GM23338 (cell line): ENCODE data around the gene CRKL. TPM values are rescaled to one million over a fixed set of nuclear protein-coding genes. Genes with fewer than 3 reads are reported as not detected.

Experiments used
- ATAC-seq: fragments of 200-7000 bp; cut with Tn5 transposase; 3 replicates; pipeline ENCODE4 v1.9.1; 2020
- DNase-seq: peaks from one replicate; pipeline ENCODE4 v3.0.0-alpha.2; 2015; ENCODE audit warnings: low spot score
- H2AFZ ChIP-seq: fragments of 200-600 bp; sonication (generic); 2 replicates; pipeline ENCODE4 v1.8.0; 2016; ENCODE audit warnings: antibody characterized with exemption, mild to moderate bottlenecking, moderate library complexity
- H3F3A ChIP-seq: fragments of 200-600 bp; sonication (generic); replicated peaks from 2 replicates; pipeline ENCODE4 v1.8.0; 2017; ENCODE audit warnings: antibody characterized with exemption, mixed run types, low read depth
- H3K27ac ChIP-seq: fragments of 200-600 bp; sonication (generic); 2 replicates; pipeline ENCODE4 v1.6.1; 2016; ENCODE audit warnings: low read depth
- H3K27me3 ChIP-seq: fragments of 200-600 bp; sonication (generic); 2 replicates; pipeline ENCODE4 v1.8.0; 2016; ENCODE audit warnings: mild to moderate bottlenecking, mixed run types, moderate library complexity; ENCODE audit not compliant: insufficient read depth
- H3K36me3 ChIP-seq: fragments of 200-600 bp; sonication (generic); 2 replicates; pipeline ENCODE4 v1.8.0; 2016; ENCODE audit warnings: mild to moderate bottlenecking; ENCODE audit not compliant: insufficient read depth
- H3K4me1 ChIP-seq: fragments of 200-600 bp; sonication (generic); 2 replicates; pipeline ENCODE4 v1.8.0; 2016; ENCODE audit warnings: mild to moderate bottlenecking, moderate library complexity; ENCODE audit not compliant: insufficient read depth
- H3K4me2 ChIP-seq: fragments of 200-600 bp; sonication (generic); 2 replicates; pipeline ENCODE4 v1.7.1; 2017; ENCODE audit warnings: mixed run types
- H3K4me3 ChIP-seq: fragments of 200-600 bp; sonication (generic); 2 replicates; pipeline ENCODE4 v1.6.1; 2016; ENCODE audit warnings: mixed run types
- H3K79me2 ChIP-seq: fragments of 200-600 bp; sonication (generic); replicated peaks from 2 replicates; pipeline ENCODE4 v1.8.0; 2017; ENCODE audit warnings: mild to moderate bottlenecking; ENCODE audit not compliant: insufficient read depth
- H3K9me2 ChIP-seq: fragments of 200-600 bp; sonication (generic); 2 replicates; pipeline ENCODE4 v1.8.0; 2017; ENCODE audit not compliant: insufficient read depth
- H4K20me1 ChIP-seq: fragments of 200-600 bp; sonication (generic); replicated peaks from 2 replicates; pipeline ENCODE4 v1.8.0; 2017; ENCODE audit warnings: mild to moderate bottlenecking; ENCODE audit not compliant: insufficient read depth
- H3K27ac Mint-ChIP-seq: 2 replicates; pipeline ENCODE4 v1.8.0; 2020; ENCODE audit warnings: inconsistent platforms, mild to moderate bottlenecking, moderate library complexity, mixed read lengths
- H3K27me3 Mint-ChIP-seq: 3 replicates; pipeline ENCODE4 v1.8.0; 2022; ENCODE audit warnings: low read depth, mild to moderate bottlenecking, moderate library complexity, mixed read lengths, inconsistent platforms; ENCODE audit not compliant: insufficient read depth, poor library complexity
- H3K36me3 Mint-ChIP-seq: 3 replicates; pipeline ENCODE4 v1.8.0; 2021; ENCODE audit warnings: low read depth, mild to moderate bottlenecking, inconsistent platforms, moderate library complexity, mixed read lengths
- H3K4me1 Mint-ChIP-seq: 3 replicates; pipeline ENCODE4 v1.8.0; 2020; ENCODE audit warnings: mild to moderate bottlenecking, inconsistent platforms, mixed read lengths
- H3K4me3 Mint-ChIP-seq: 3 replicates; pipeline ENCODE4 v1.8.0; 2021; ENCODE audit warnings: moderate library complexity, mild to moderate bottlenecking, inconsistent platforms, mixed read lengths
- H3K9me3 Mint-ChIP-seq: 3 replicates; pipeline ENCODE4 v1.8.0; 2020; ENCODE audit warnings: moderate library complexity, mild to moderate bottlenecking, inconsistent platforms, mixed read lengths
- CREB1 ChIP-seq: fragments of 250-450 bp; sonication (Bioruptor Pico); IDR thresholded peaks from 2 replicates; pipeline ENCODE4 v1.5.0; 2020; ENCODE audit warnings: low read depth, mild to moderate bottlenecking, moderate library complexity
- ETS1 ChIP-seq: IDR thresholded peaks from 2 replicates; pipeline ENCODE4 v1.6.1; 2016; ENCODE audit warnings: antibody characterized with exemption
- EZH2 ChIP-seq: fragments of 200-600 bp; sonication (generic); IDR thresholded peaks from one replicate; pipeline ENCODE4 v1.8.0; 2017; ENCODE audit warnings: antibody characterized with exemption, mild to moderate bottlenecking, low read depth; ENCODE audit not compliant: unreplicated experiment
- EZH2phosphoT487 ChIP-seq: fragments of 200-600 bp; sonication (generic); IDR thresholded peaks from one replicate; pipeline ENCODE4 v1.8.1; 2018; ENCODE audit warnings: antibody characterized with exemption; ENCODE audit not compliant: unreplicated experiment
- JUNB ChIP-seq: IDR thresholded peaks from one replicate; pipeline ENCODE4 v1.6.1; 2016; ENCODE audit warnings: antibody characterized with exemption; ENCODE audit not compliant: unreplicated experiment
- NANOG ChIP-seq: IDR thresholded peaks from 2 replicates; pipeline ENCODE4 v1.6.1; 2016; ENCODE audit warnings: antibody characterized with exemption, borderline replicate concordance
- POLR2AphosphoS5 ChIP-seq: IDR thresholded peaks from 2 replicates; pipeline ENCODE4 v1.6.1; 2016; ENCODE audit warnings: antibody characterized with exemption, low read depth
- STAT1 ChIP-seq: IDR thresholded peaks from one replicate; pipeline ENCODE4 v1.6.1; 2016; ENCODE audit warnings: antibody characterized with exemption; ENCODE audit not compliant: unreplicated experiment
- ZNF114 ChIP-seq: fragments of 250-450 bp; sonication (Bioruptor Pico); IDR thresholded peaks from 2 replicates; pipeline ENCODE4 v1.5.0; 2020; ENCODE audit warnings: mild to moderate bottlenecking, moderate library complexity
- polyA plus RNA-seq: library from polyadenylated mRNA; unstranded; fragments of >200 nt; fragmentation: Nextera tagmentation; extraction: Ambion mirVana; gene quantifications from 2 replicates; pipeline ENCODE4 v1.2.1, GENCODE V29; 2016
- total RNA-seq: library from RNA; depleted of rRNA; stranded (reverse); fragments of >200 nt; shearing (Covaris generic); gene quantifications from 2 replicates; pipeline ENCODE4 v1.2.3, GENCODE V29; 2014
- TF ChIP-seq, protein P1 (sequence below): fragments of 250-450 bp; sonication (Bioruptor Pico); IDR thresholded peaks from 2 replicates; pipeline ENCODE4 v1.5.0; 2020; ENCODE audit warnings: mild to moderate bottlenecking, moderate library complexity

Gene CRKL
- total and polyA plus RNA-seq, 2 experiments from 2014 or later: 39.5 to 104 TPM

DNA sequence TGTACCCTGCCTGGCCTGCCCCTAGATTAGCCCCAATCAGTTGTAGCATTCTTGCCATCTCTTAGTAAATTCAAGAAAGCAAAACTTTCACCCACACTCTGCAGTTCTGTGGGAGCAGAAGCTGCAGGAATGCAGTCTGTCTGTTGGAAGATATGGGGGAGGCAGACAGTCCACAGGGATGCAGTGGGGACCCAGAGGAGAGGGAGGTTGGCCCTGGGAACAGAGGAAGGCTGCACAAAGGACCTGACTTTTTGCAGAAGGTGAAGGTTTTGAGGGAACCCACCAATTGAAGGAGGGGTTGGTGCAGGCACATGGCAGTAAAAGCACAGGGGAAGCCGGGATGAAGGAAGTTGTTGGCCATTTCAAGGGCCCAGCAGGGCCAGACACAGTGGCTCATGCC lies 41.9 kb upstream of the CRKL start:
- Mint-ChIP-seq H3K36me3 (peaks cover 4% of the 10 kb centered on the region), H3K9me3 (no peaks in the 10 kb centered on the region), H3K27ac (no peak overlapping the region), H3K27me3 (peaks cover 6% of the 10 kb centered on the region), H3K4me3 (no peak overlapping the region), H3K4me1 (no peaks in the 10 kb centered on the region)
- no peak for ATAC-seq
- Histone ChIP-seq H3K4me1 (no peaks in the 10 kb centered on the region), H3K9me2 (no peaks in the 10 kb centered on the region), H3K4me2 (no peak overlapping the region), H4K20me1 (no peaks in the 10 kb centered on the region), H2AFZ (no peak overlapping the region), H3K27ac (no peak overlapping the region), H3K36me3 (no peaks in the 10 kb centered on the region; the same call in 1 of the 2 replicates), H3K27me3 (no peaks in the 10 kb centered on the region), H3K79me2 (no peaks in the 10 kb centered on the region), H3K4me3 (no peak overlapping the region), H3F3A (no peaks in the 10 kb centered on the region)
- no peak for DNase-seq
- TF ChIP-seq, protein P1, sequence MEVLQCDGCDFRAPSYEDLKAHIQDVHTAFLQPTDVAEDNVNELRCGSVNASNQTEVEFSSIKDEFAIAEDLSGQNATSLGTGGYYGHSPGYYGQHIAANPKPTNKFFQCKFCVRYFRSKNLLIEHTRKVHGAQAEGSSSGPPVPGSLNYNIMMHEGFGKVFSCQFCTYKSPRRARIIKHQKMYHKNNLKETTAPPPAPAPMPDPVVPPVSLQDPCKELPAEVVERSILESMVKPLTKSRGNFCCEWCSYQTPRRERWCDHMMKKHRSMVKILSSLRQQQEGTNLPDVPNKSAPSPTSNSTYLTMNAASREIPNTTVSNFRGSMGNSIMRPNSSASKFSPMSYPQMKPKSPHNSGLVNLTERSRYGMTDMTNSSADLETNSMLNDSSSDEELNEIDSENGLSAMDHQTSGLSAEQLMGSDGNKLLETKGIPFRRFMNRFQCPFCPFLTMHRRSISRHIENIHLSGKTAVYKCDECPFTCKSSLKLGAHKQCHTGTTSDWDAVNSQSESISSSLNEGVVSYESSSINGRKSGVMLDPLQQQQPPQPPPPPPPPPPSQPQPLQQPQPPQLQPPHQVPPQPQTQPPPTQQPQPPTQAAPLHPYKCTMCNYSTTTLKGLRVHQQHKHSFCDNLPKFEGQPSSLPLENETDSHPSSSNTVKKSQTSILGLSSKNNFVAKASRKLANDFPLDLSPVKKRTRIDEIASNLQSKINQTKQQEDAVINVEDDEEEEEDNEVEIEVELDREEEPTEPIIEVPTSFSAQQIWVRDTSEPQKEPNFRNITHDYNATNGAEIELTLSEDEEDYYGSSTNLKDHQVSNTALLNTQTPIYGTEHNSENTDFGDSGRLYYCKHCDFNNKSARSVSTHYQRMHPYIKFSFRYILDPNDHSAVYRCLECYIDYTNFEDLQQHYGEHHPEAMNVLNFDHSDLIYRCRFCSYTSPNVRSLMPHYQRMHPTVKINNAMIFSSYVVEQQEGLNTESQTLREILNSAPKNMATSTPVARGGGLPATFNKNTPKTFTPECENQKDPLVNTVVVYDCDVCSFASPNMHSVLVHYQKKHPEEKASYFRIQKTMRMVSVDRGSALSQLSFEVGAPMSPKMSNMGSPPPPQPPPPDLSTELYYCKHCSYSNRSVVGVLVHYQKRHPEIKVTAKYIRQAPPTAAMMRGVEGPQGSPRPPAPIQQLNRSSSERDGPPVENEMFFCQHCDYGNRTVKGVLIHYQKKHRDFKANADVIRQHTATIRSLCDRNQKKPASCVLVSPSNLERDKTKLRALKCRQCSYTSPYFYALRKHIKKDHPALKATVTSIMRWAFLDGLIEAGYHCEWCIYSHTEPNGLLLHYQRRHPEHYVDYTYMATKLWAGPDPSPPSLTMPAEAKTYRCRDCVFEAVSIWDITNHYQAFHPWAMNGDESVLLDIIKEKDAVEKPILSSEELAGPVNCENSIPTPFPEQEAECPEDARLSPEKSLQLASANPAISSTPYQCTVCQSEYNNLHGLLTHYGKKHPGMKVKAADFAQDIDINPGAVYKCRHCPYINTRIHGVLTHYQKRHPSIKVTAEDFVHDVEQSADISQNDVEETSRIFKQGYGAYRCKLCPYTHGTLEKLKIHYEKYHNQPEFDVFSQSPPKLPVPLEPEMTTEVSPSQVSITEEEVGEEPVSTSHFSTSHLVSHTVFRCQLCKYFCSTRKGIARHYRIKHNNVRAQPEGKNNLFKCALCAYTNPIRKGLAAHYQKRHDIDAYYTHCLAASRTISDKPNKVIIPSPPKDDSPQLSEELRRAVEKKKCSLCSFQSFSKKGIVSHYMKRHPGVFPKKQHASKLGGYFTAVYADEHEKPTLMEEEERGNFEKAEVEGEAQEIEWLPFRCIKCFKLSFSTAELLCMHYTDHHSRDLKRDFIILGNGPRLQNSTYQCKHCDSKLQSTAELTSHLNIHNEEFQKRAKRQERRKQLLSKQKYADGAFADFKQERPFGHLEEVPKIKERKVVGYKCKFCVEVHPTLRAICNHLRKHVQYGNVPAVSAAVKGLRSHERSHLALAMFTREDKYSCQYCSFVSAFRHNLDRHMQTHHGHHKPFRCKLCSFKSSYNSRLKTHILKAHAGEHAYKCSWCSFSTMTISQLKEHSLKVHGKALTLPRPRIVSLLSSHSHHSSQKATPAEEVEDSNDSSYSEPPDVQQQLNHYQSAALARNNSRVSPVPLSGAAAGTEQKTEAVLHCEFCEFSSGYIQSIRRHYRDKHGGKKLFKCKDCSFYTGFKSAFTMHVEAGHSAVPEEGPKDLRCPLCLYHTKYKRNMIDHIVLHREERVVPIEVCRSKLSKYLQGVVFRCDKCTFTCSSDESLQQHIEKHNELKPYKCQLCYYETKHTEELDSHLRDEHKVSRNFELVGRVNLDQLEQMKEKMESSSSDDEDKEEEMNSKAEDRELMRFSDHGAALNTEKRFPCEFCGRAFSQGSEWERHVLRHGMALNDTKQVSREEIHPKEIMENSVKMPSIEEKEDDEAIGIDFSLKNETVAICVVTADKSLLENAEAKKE (CRISPR knock-in tag): no peak
- TF ChIP-seq NANOG: no peak
- no peak for TF ChIP-seq POLR2AphosphoS5

DNA sequence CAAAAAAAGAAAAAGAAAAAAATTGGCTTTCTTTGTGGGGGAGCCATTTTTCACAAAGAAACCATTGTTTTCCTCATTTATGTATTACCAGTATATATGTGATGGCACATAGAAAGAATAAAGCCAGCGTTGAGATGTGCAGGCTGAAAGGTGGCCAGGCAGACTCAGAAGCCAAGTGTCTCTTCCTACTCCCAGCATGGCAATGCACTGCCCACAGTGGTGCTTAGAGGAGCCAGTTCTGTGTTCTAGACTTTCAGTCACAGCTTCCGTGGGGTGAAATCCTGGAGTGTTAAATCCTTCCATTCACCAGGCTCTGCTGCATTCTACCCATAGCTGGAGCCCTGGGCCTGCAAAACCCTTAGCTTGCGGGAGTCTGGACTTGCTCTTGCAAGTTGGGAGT lies 39.5 kb upstream of the CRKL start:
- no peak overlapping the region for H3K27ac Mint-ChIP-seq
- Histone ChIP-seq H3K4me1 (no peaks in the 10 kb centered on the region), H3K9me2 (no peaks in the 10 kb centered on the region), H3K4me3 (no peak overlapping the region), H3K4me2 (no peak overlapping the region), H3F3A (no peaks in the 10 kb centered on the region), H3K27me3 (no peaks in the 10 kb centered on the region), H3K27ac (no peak overlapping the region), H3K36me3 (no peaks in the 10 kb centered on the region; the same call in 1 of the 2 replicates), H3K79me2 (no peaks in the 10 kb centered on the region), H4K20me1 (no peaks in the 10 kb centered on the region), H2AFZ (no peak overlapping the region)
- ATAC-seq: no peak
- no peak for DNase-seq
- no peaks in the 10 kb centered on the region for H3K4me1 Mint-ChIP-seq
- no peak overlapping the region for H3K4me3 Mint-ChIP-seq
- H3K27me3 Mint-ChIP-seq: peaks cover 4% of the 10 kb centered on the region
- peaks cover 4% of the 10 kb centered on the region for H3K36me3 Mint-ChIP-seq
- no peaks in the 10 kb centered on the region for H3K9me3 Mint-ChIP-seq
- no peak for TF ChIP-seq CREB1
- no peak for TF ChIP-seq EZH2phosphoT487
- no peak for TF ChIP-seq POLR2AphosphoS5
- TF ChIP-seq NANOG: no peak
- no peak for TF ChIP-seq ZNF114
- no peak for TF ChIP-seq EZH2
- TF ChIP-seq STAT1: no peak
- no peak for TF ChIP-seq JUNB
- TF ChIP-seq ETS1: no peak
